Natural killer cell (primary cell): ENCODE measurements around the gene MYO18B. TPM values are rescaled to one million over a fixed set of nuclear protein-coding genes. Genes with fewer than 3 reads are reported as not detected.

Experiments
- ATAC-seq, 3 donors: fragments of 150-1000 bp in 2 of 3; fragments of 200-7000 bp in 1 of 3; cut with Tn5 transposase; 1 replicate in 1 of 3; 2 replicates in 2 of 3; pipeline ENCODE4 v1.10.0; 2021; ENCODE audit warnings: mild to moderate bottlenecking in 2 of 3, moderate library complexity in 2 of 3
- DNase-seq, 2 donors: peaks; one replicate each; pipeline versions ENCODE4 v3.0.0 to v3.0.0-alpha.2; 2013 to 2021; ENCODE audit warnings: mixed read lengths in 1 of 2
- H3K27ac ChIP-seq: one replicate; pipeline ENCODE4 v1.5.1; 2013; ENCODE audit warnings: mild to moderate bottlenecking, low read length
- H3K27me3 ChIP-seq: one replicate; pipeline ENCODE4 v1.6.1; 2013; ENCODE audit warnings: low read length; ENCODE audit not compliant: control insufficient read depth, insufficient read depth
- H3K36me3 ChIP-seq: one replicate; pipeline ENCODE4 v1.6.1; 2013; ENCODE audit warnings: low read length; ENCODE audit not compliant: control insufficient read depth, insufficient read depth
- H3K4me1 ChIP-seq: one replicate; pipeline ENCODE4 v1.6.1; 2013; ENCODE audit warnings: low read length; ENCODE audit not compliant: control insufficient read depth, insufficient read depth
- H3K4me3 ChIP-seq: one replicate; pipeline ENCODE4 v1.5.1; 2013; ENCODE audit warnings: low read length
- H3K9me3 ChIP-seq: one replicate; pipeline ENCODE4 v1.6.1; 2013; ENCODE audit warnings: low read length; ENCODE audit not compliant: control insufficient read depth, insufficient read depth
- H3K27ac Mint-ChIP-seq, 2 donors: one replicate each; pipeline ENCODE4 v1.8.0; 2022; ENCODE audit warnings: mild to moderate bottlenecking in 2 of 2, mixed read lengths in 2 of 2, moderate library complexity in 1 of 2
- H3K27me3 Mint-ChIP-seq, 2 donors: one replicate each; pipeline ENCODE4 v1.8.0; 2022; ENCODE audit warnings: low read depth in 2 of 2, mixed read lengths in 2 of 2
- H3K36me3 Mint-ChIP-seq: one replicate; pipeline ENCODE4 v1.8.0; 2022; ENCODE audit warnings: mixed read lengths
- H3K4me1 Mint-ChIP-seq, 2 donors: one replicate each; pipeline ENCODE4 v1.8.0; 2022; ENCODE audit warnings: mixed read lengths in 2 of 2
- H3K4me3 Mint-ChIP-seq: one replicate; pipeline ENCODE4 v1.8.0; 2022; ENCODE audit warnings: mild to moderate bottlenecking, moderate library complexity, mixed read lengths
- H3K9me3 Mint-ChIP-seq, 2 donors: one replicate each; pipeline ENCODE4 v1.8.0; 2022; ENCODE audit warnings: mixed read lengths in 2 of 2
- CTCF ChIP-seq: fragments of 200-600 bp; IDR thresholded peaks from one replicate; pipeline ENCODE4 v1.8.0; 2022; ENCODE audit warnings: antibody characterized with exemption
- WGBS: methylation state at CpG from one replicate; pipeline ENCODE4 v1.1.7; 2013; ENCODE audit warnings: missing lambda C conversion rate; ENCODE audit not compliant: insufficient coverage; 5-methylcytosine and 5-hydroxymethylcytosine counted together
- intact Hi-C: fragments of 100-400 bp; cut with micrococcal nuclease; formaldehyde crosslinking; loops from one replicate; pipeline ENCODE4 v1.14.2; 2022
- total RNA-seq, 4 donors: library from RNA; stranded (reverse); fragments of 120-200 nt in 1 of 4; gene quantifications; one replicate each; pipeline versions ENCODE4 v1.2.3 to v1.2.4, GENCODE V29; 2013 to 2022

MYO18B gene
- total RNA-seq, 3 donors from 2014 or later (not counting 1 experiment from before 2014, with no cell fraction given) = 0.07 to 0.14 (median 0.10) TPM

- Mint-ChIP-seq H3K9me3 (no peaks in the 10 kb centered on the region), H3K4me3 (no peak overlapping the region), H3K4me1 (no peaks in the 10 kb centered on the region), H3K36me3 (no peaks in the 10 kb centered on the region), H3K27ac (no peak overlapping the region), H3K27me3 (no peaks in the 10 kb centered on the region)
- WGBS = 92% methylated on average over 2 of the region's 2 CpGs
- H3K27ac ChIP-seq = no peak overlapping the region
- no peak for TF ChIP-seq CTCF
- intact Hi-C loops = loop anchor here (10.0 kb wide), 1 partner anchor 585 kb away; the partner anchor contains the start of gene CRYBB3
- DNase-seq (no peak), ATAC-seq (no peak)
- H3K4me1 ChIP-seq = no peaks in the 10 kb centered on the region
- H3K4me3 ChIP-seq = no peak overlapping the region
- no peaks in the 10 kb centered on the region for H3K27me3 ChIP-seq
- no peaks in the 10 kb centered on the region for H3K9me3 ChIP-seq
- no peaks in the 10 kb centered on the region for H3K36me3 ChIP-seq
These were observed 37.4 kb downstream of the MYO18B start for GRCh38 chr22:25779426-25779825.

- no peak overlapping the region for H3K27ac Mint-ChIP-seq
- TF ChIP-seq CTCF = no peak
- H3K27me3 Mint-ChIP-seq = no peaks in the 10 kb centered on the region
- no peaks in the 10 kb centered on the region for H3K36me3 Mint-ChIP-seq
- 81% methylated on average over 13 of the region's 13 CpGs for WGBS
- no peaks in the 10 kb centered on the region for H3K9me3 ChIP-seq
- H3K9me3 Mint-ChIP-seq = no peaks in the 10 kb centered on the region
- DNase-seq (no peak), ATAC-seq (no peak)
- H3K27ac ChIP-seq = no peak overlapping the region
- no peaks in the 10 kb centered on the region for H3K4me1 Mint-ChIP-seq
- intact Hi-C loops = loop anchor here (10.0 kb wide), 1 partner anchor 585 kb away; the partner anchor contains the start of gene CRYBB3
- no peak overlapping the region for H3K4me3 ChIP-seq
- H3K27me3 ChIP-seq = no peaks in the 10 kb centered on the region
- no peaks in the 10 kb centered on the region for H3K4me1 ChIP-seq
- no peaks in the 10 kb centered on the region for H3K36me3 ChIP-seq
- no peak overlapping the region for H3K4me3 Mint-ChIP-seq
These were observed 37.9 kb downstream of the MYO18B start for GRCh38 chr22:25779890-25780289.

- H3K4me3 ChIP-seq = no peak overlapping the region
These were observed 38.7 kb downstream of the MYO18B start for GRCh38 chr22:25780673-25781072.

More at GRCh38 chr22:25780673-25781072, 38.7 kb downstream of the MYO18B start:
- 80% methylated on average over 10 of the region's 11 CpGs for WGBS
- Histone ChIP-seq H3K27ac (no peak overlapping the region), H3K9me3 (no peaks in the 10 kb centered on the region), H3K27me3 (no peaks in the 10 kb centered on the region), H3K4me1 (no peaks in the 10 kb centered on the region), H3K36me3 (no peaks in the 10 kb centered on the region)
- no peak overlapping the region for H3K27ac Mint-ChIP-seq
- DNase-seq (no peak), ATAC-seq (no peak)
- H3K4me3 Mint-ChIP-seq = no peak overlapping the region
- peaks cover 0 to 5% of the 10 kb centered on the region in 2 donors for H3K27me3 Mint-ChIP-seq
- H3K36me3 Mint-ChIP-seq = no peaks in the 10 kb centered on the region
- no peak for TF ChIP-seq CTCF
- H3K9me3 Mint-ChIP-seq = no peaks in the 10 kb centered on the region
- H3K4me1 Mint-ChIP-seq = no peaks in the 10 kb centered on the region
- intact Hi-C loops = no loop called here
